ENCODE measurements around the gene ENTR1.

Gene ENTR1

DNA sequence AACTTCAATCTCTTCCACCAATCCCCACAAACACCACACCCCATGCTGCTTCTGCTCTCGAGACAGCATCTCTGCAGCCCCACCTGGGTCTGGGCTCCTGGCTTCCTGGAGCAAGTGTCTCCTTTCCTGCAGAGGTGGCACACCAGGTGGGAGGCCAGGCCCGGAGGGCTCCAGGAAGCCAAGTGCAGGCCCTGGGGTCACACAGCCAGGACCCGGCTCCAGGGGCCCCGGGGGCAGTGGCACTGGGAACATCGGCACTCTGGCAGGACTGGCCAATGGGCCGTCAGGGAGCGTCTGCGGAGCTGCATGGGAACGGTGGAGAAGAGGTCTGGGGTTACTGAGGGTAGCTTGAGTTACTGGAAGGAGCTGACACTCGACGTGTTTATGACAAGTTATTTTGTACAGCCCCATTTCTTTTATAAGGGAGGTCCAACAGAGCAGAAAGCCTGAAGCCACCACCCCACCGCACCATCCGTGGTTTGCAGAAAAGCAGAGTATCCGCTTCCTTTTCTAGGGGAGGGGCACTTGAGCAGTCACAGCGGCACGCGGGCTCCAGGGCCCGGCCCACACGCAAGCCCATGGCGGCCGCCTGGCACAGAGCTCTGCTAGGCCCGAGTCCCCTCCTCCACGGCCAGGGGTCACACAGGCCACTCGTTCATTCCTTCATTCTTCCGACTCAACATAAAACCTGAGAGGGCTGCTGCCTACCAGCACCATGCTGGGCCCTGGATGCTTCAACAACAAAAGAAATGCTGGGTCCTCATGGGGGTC is 43.8 kb upstream of the ENTR1 start:
- H3K27me3 ChIP-seq (ENCODE audit: insufficient read depth, low read depth, severe bottlenecking) = no peaks in the 10 kb centered on the region
- no peak for DNase-seq
- no peak overlapping the region for H3K4me3 ChIP-seq (ENCODE audit: low read depth, low read length)
- H3K9me3 ChIP-seq (ENCODE audit: severe bottlenecking) = no peaks in the 10 kb centered on the region
- H3K36me3 ChIP-seq = peaks cover 89% of the 10 kb centered on the region
- H3K27ac ChIP-seq = no peak overlapping the region
- TF ChIP-seq, protein P1, sequence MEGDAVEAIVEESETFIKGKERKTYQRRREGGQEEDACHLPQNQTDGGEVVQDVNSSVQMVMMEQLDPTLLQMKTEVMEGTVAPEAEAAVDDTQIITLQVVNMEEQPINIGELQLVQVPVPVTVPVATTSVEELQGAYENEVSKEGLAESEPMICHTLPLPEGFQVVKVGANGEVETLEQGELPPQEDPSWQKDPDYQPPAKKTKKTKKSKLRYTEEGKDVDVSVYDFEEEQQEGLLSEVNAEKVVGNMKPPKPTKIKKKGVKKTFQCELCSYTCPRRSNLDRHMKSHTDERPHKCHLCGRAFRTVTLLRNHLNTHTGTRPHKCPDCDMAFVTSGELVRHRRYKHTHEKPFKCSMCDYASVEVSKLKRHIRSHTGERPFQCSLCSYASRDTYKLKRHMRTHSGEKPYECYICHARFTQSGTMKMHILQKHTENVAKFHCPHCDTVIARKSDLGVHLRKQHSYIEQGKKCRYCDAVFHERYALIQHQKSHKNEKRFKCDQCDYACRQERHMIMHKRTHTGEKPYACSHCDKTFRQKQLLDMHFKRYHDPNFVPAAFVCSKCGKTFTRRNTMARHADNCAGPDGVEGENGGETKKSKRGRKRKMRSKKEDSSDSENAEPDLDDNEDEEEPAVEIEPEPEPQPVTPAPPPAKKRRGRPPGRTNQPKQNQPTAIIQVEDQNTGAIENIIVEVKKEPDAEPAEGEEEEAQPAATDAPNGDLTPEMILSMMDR (IDR thresholded peaks at IDR 0.05; ENCODE audit: low read depth, low read length) = no peak

DNA sequence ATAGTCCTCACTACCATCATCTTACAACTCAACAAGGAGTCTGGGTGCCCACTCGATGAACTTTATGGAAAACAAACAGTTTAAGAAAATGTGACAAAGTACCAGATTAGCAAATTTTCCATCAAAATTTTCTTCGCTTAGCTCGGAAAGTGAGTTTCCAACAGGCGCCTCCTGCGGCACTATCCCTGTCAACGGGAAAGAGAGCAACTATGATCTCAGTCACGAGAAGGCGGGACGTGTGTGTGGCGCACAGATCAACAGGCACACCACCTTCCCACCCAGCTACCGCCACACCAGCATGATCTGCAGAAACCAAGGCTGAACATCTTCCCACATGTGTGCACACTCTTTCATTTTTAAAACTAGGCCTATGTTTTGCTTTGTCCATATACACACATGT is 42.9 kb upstream of the ENTR1 start:
- H3K36me3 ChIP-seq = peaks cover 81% of the 10 kb centered on the region
- H3K27ac ChIP-seq = no peak overlapping the region
- H3K9me3 ChIP-seq (ENCODE audit: severe bottlenecking) = no peaks in the 10 kb centered on the region
- no peak overlapping the region for H3K4me3 ChIP-seq (ENCODE audit: low read depth, low read length)
- TF ChIP-seq, protein P1 (IDR thresholded peaks at IDR 0.05; ENCODE audit: low read depth, low read length) = no peak
- DNase-seq = no peak
- no peaks in the 10 kb centered on the region for H3K27me3 ChIP-seq (ENCODE audit: insufficient read depth, low read depth, severe bottlenecking)

DNA sequence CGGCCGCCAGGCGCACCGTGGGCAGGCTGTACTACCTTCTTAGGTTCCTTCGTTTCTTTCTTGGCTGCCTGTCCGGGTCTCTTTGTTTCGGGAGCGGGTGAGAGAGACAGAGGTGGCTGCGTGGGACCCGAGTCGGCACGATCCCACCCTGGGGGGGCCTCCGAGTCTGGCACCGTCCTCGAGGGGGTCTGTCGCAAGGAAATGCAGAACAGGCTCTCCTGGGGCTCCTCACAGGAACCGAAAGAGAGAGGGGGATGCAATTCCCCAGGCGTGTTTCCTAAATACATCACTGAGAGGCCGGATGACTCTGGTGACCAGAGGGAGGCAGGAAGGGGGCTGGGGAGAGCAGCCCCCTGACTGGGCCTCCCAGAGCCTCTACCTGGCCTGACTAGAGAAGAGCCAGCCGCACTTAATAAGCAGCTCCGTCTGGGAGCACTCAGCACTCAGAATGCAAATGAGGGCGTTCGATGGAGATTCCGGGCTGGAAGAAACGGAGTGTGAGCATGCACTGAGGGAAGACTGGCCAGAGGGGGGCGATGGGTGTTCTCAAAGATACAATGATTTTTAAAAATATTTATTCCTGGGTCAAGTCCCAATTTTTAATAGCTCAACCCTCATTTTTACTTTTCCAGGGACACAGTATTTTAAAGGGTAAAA is 40.9 kb upstream of the ENTR1 start:
- TF ChIP-seq, protein P1 (IDR thresholded peaks at IDR 0.05; ENCODE audit: low read depth, low read length) = no peak
- Histone ChIP-seq H3K27ac (no peak overlapping the region), H3K36me3 (peaks cover 77% of the 10 kb centered on the region), H3K9me3 (ENCODE audit: severe bottlenecking) (no peaks in the 10 kb centered on the region), H3K4me3 (ENCODE audit: low read depth, low read length) (no peak overlapping the region), H3K27me3 (ENCODE audit: insufficient read depth, low read depth, severe bottlenecking) (no peaks in the 10 kb centered on the region)
- no peak for DNase-seq

DNA sequence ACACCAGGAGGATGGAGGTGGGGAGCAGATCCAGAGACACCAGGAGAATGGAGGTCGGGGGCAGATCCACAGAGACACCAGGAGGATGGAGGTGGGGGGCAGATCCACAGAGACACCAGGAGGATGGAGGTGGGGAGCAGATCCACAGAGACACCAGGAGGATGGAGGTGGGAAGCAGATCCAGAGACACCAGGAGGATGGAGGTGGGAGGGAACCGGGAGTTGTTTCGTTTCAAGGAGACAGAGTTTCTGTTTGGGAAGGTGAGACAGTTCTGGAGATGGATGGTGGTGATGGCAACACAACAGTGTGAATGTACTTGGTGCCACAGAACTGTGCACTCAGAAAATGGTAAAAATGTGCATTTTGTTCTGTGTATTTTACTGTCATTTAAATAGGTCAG is 38.2 kb upstream of the ENTR1 start:
- DNase-seq = no peak
- Histone ChIP-seq H3K27ac (no peak overlapping the region), H3K27me3 (ENCODE audit: insufficient read depth, low read depth, severe bottlenecking) (no peaks in the 10 kb centered on the region), H3K36me3 (peaks cover 73% of the 10 kb centered on the region), H3K4me3 (ENCODE audit: low read depth, low read length) (no peak overlapping the region), H3K9me3 (ENCODE audit: severe bottlenecking) (no peaks in the 10 kb centered on the region)
- TF ChIP-seq, protein P1 (IDR thresholded peaks at IDR 0.05; ENCODE audit: low read depth, low read length) = no peak

DNA sequence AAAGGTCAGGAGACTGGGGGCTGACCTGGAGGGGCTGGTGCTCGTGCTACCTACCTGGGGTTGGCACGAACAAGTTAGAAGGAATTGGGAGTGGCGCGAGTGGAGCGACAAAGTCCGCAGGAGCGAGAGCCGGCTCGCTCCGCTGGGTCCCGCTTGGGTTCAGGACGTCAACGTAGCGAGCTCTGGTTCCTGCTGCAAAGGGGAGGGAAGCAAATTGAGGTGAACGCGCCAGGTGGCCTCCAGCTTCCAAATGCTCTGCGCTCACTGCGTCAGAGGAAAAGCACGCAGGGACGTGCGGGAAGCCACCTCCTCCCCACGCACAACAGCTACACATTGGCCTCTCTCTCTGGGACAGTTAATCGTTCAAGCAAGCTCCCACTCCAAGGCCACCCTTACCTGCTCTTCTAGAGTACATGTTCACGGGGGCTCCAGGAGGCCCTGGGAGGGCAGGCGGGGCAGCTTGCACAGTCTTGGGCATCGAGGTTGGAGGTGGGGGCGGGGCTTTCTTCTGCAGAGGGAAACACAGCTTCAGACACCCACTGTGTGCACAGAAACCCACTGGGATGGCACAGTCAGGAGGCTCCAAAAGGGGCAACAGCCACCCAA is 36.9 kb upstream of the ENTR1 start:
- no peak for DNase-seq
- peaks cover 80% of the 10 kb centered on the region for H3K36me3 ChIP-seq
- TF ChIP-seq, protein P1 (IDR thresholded peaks at IDR 0.05; ENCODE audit: low read depth, low read length) = no peak
- no peak overlapping the region for H3K27ac ChIP-seq
- H3K27me3 ChIP-seq (ENCODE audit: insufficient read depth, low read depth, severe bottlenecking) = no peaks in the 10 kb centered on the region
- H3K9me3 ChIP-seq (ENCODE audit: severe bottlenecking) = no peaks in the 10 kb centered on the region
- H3K4me3 ChIP-seq (ENCODE audit: low read depth, low read length) = no peak overlapping the region

All from WERI-Rb-1 (cell line).